Smooth muscle cell (in vitro differentiated cells): ENCODE results near the gene EFNA5. TPM values are rescaled to one million over a fixed set of nuclear protein-coding genes. Genes with fewer than 3 reads are reported as not detected.

ENCODE experiments used
- DNase-seq: peaks from one replicate; lab custom pipeline; 2025; ENCODE audit not compliant: unreplicated experiment; lab: John Stamatoyannopoulos, UW
- H2AFZ ChIP-seq: fragments of 200-600 bp; sonication (generic); 2 replicates; pipeline ENCODE4 v1.6.0; 2016; ENCODE audit warnings: antibody characterized with exemption, low read depth, mild to moderate bottlenecking
- H3F3A ChIP-seq: fragments of 200-600 bp; sonication (generic); 2 replicates; pipeline ENCODE4 v1.6.0; 2017; ENCODE audit warnings: antibody characterized with exemption, low read depth
- H3K27ac ChIP-seq: fragments of 200-600 bp; sonication (generic); 2 replicates; pipeline ENCODE4 v1.5.1; 2016; ENCODE audit warnings: low read depth, mild to moderate bottlenecking
- H3K27me3 ChIP-seq: fragments of 200-600 bp; sonication (generic); 2 replicates; pipeline ENCODE4 v1.6.1; 2016; ENCODE audit warnings: low read depth, mild to moderate bottlenecking
- H3K36me3 ChIP-seq: fragments of 200-600 bp; sonication (generic); 2 replicates; pipeline ENCODE4 v1.5.1; 2016; ENCODE audit warnings: low read depth
- H3K4me1 ChIP-seq: fragments of 200-600 bp; sonication (generic); 2 replicates; pipeline ENCODE4 v1.5.1; 2016; ENCODE audit warnings: low read depth
- H3K4me2 ChIP-seq: fragments of 200-600 bp; sonication (generic); 2 replicates; pipeline ENCODE4 v1.6.0; 2016; ENCODE audit warnings: mild to moderate bottlenecking
- H3K4me3 ChIP-seq: fragments of 200-600 bp; sonication (generic); 2 replicates; pipeline ENCODE4 v1.5.1; 2016; ENCODE audit warnings: mild to moderate bottlenecking
- H3K79me2 ChIP-seq: fragments of 200-600 bp; sonication (generic); 2 replicates; pipeline ENCODE4 v1.6.0; 2016; ENCODE audit warnings: low read depth, mild to moderate bottlenecking
- H3K9ac ChIP-seq: fragments of 200-600 bp; sonication (generic); 2 replicates; pipeline ENCODE4 v1.6.0; 2016; ENCODE audit warnings: low read depth
- H3K9me3 ChIP-seq: fragments of 200-600 bp; sonication (generic); replicated peaks from 2 replicates; pipeline ENCODE4 v1.5.1; 2016; ENCODE audit warnings: low read depth
- H4K20me1 ChIP-seq: fragments of 200-600 bp; sonication (generic); 2 replicates; pipeline ENCODE4 v1.6.0; 2016; ENCODE audit warnings: low read depth
- CTCF ChIP-seq: fragments of 200-600 bp; sonication (generic); IDR thresholded peaks from 2 replicates; pipeline ENCODE4 v1.5.1; 2017; ENCODE audit warnings: borderline replicate concordance, mild to moderate bottlenecking, antibody characterized with exemption; ENCODE audit not compliant: insufficient read depth, poor library complexity, severe bottlenecking
- WGBS: methylation state at CpG from one replicate; pipeline ENCODE4 v1.1.7; 2016; ENCODE audit warnings: low lambda C conversion rate; 5-methylcytosine and 5-hydroxymethylcytosine counted together
- polyA plus RNA-seq: library from polyadenylated mRNA; unstranded; fragments of >200 nt; fragmentation: Nextera tagmentation; extraction: Ambion mirVana; gene quantifications from 2 replicates; pipeline ENCODE4 v1.2.1, GENCODE V29; 2016
- total RNA-seq: library from RNA; depleted of rRNA; stranded (reverse); fragments of >200 nt; gene quantifications from 2 replicates; pipeline ENCODE4 v1.2.3, GENCODE V29; 2014

The EFNA5 gene
- total and polyA plus RNA-seq, 2 experiments from 2014 or later, result 0.32 to 8.8 TPM

- H2AFZ ChIP-seq, result no peak overlapping the region
- no peaks in the 10 kb centered on the region for H3K9me3 ChIP-seq
- no peak overlapping the region for H3K4me3 ChIP-seq
- H3K79me2 ChIP-seq, result no peaks in the 10 kb centered on the region
- no peak overlapping the region for H3K27ac ChIP-seq
- no peak overlapping the region for H3K4me2 ChIP-seq
- WGBS, result 98% methylated on average over 2 of the region's 2 CpGs
- no peaks in the 10 kb centered on the region for H3F3A ChIP-seq
- no peak for TF ChIP-seq CTCF
- H3K36me3 ChIP-seq, result no peaks in the 10 kb centered on the region
- no peak for DNase-seq
- no peak overlapping the region for H3K9ac ChIP-seq
- no peaks in the 10 kb centered on the region for H4K20me1 ChIP-seq
- no peaks in the 10 kb centered on the region for H3K4me1 ChIP-seq
- no peaks in the 10 kb centered on the region for H3K27me3 ChIP-seq
These were observed 255.9 kb downstream of the EFNA5 start for GRCh38 chr5:107414802-107415201.

- DNase-seq, result no peak
These were observed 257.0 kb downstream of the EFNA5 start for GRCh38 chr5:107413754-107414153.

GRCh38 chr5:107408564-107408963, 262.2 kb downstream of the EFNA5 start:
- DNase-seq, result no peak
- 91% methylated on average over 2 of the region's 2 CpGs for WGBS
- Histone ChIP-seq H3K79me2 (no peaks in the 10 kb centered on the region), H2AFZ (no peak overlapping the region), H4K20me1 (no peaks in the 10 kb centered on the region), H3K4me2 (no peak overlapping the region), H3K9ac (no peak overlapping the region), H3K27ac (no peak overlapping the region), H3K36me3 (no peaks in the 10 kb centered on the region), H3F3A (no peaks in the 10 kb centered on the region), H3K4me1 (peaks cover 13% of the 10 kb centered on the region), H3K27me3 (no peaks in the 10 kb centered on the region), H3K4me3 (no peak overlapping the region), H3K9me3 (no peaks in the 10 kb centered on the region)
- TF ChIP-seq CTCF, result no peak

More at GRCh38 chr5:107413754-107414153, 257.0 kb downstream of the EFNA5 start:
- H3K79me2 ChIP-seq, result no peaks in the 10 kb centered on the region
- no peak overlapping the region for H3K4me3 ChIP-seq
- H3K9me3 ChIP-seq, result no peaks in the 10 kb centered on the region
- H2AFZ ChIP-seq, result no peak overlapping the region
- H3K27me3 ChIP-seq, result no peaks in the 10 kb centered on the region
- no peak for TF ChIP-seq CTCF
- H3K4me2 ChIP-seq, result no peak overlapping the region
- no peaks in the 10 kb centered on the region for H3K36me3 ChIP-seq
- H3F3A ChIP-seq, result no peaks in the 10 kb centered on the region
- 81% methylated on average over 1 of the region's 1 CpG for WGBS
- H3K4me1 ChIP-seq, result no peaks in the 10 kb centered on the region
- H3K9ac ChIP-seq, result no peak overlapping the region
- H4K20me1 ChIP-seq, result no peaks in the 10 kb centered on the region
- no peak overlapping the region for H3K27ac ChIP-seq

GRCh38 chr5:107407713-107408298, 262.9 kb downstream of the EFNA5 start:
- no peaks in the 10 kb centered on the region for H3F3A ChIP-seq
- H2AFZ ChIP-seq, result no peak overlapping the region
- DNase-seq, result no peak
- H3K27me3 ChIP-seq, result no peaks in the 10 kb centered on the region
- no peaks in the 10 kb centered on the region for H3K79me2 ChIP-seq
- H3K9ac ChIP-seq, result no peak overlapping the region
- H3K36me3 ChIP-seq, result no peaks in the 10 kb centered on the region
- peaks cover 18% of the 10 kb centered on the region for H3K4me1 ChIP-seq
- no peaks in the 10 kb centered on the region for H3K9me3 ChIP-seq
- no peak overlapping the region for H3K4me2 ChIP-seq
- WGBS, result 75% methylated on average over 3 of the region's 3 CpGs
- H4K20me1 ChIP-seq, result no peaks in the 10 kb centered on the region
- H3K27ac ChIP-seq, result no peak overlapping the region
- no peak overlapping the region for H3K4me3 ChIP-seq
- TF ChIP-seq CTCF, result no peak
